GM12878 (cell line): ENCODE data around the gene CALCR. TPM values are rescaled to one million over a fixed set of nuclear protein-coding genes. Genes with fewer than 3 reads are reported as not detected.

Source experiments
- ATAC-seq: fragments of 200-7000 bp; cut with Tn5 transposase; 3 replicates; pipeline ENCODE4 v1.9.1; 2020; ENCODE audit warnings: mild to moderate bottlenecking, moderate library complexity
- BruUV-seq: library from RNA; stranded (reverse); fragments of 400-500 nt; replicated peaks from 2 replicates; lab custom pipeline; 2021; lab: Mats Ljungman, UMichigan
- CTCF ChIA-PET: fragments of 300-600 bp; sonication (Branson Sonifier 250); formaldehyde crosslinking; extraction: SDS; loops from one replicate; lab custom pipeline; 2021; ENCODE audit warnings: inconsistent platforms; lab: Yijun Ruan, JAX
- POLR2A ChIA-PET: fragments of 350-600 bp; formaldehyde crosslinking; extraction: SDS; loops from one replicate; lab custom pipeline; 2021; ENCODE audit warnings: inconsistent platforms; lab: Charles Lee
- RAD21 ChIA-PET: fragments of 300-600 bp; sonication (Branson Sonifier 250); formaldehyde crosslinking; loops from one replicate; lab custom pipeline; 2023; ENCODE audit warnings: antibody characterized with exemption; ENCODE audit not compliant: unreplicated experiment; lab: Charles Lee
- SMC1A ChIA-PET: fragments of 300-600 bp; sonication (Branson Sonifier 250); formaldehyde crosslinking; loops from one replicate; lab custom pipeline; 2023; ENCODE audit not compliant: unreplicated experiment, uncharacterized antibody; lab: Charles Lee
- DNase-seq: peaks from one replicate; pipeline ENCODE4 v3.0.0-alpha.2; 2011; ENCODE audit warnings: low read depth, low spot score
- FAIRE-seq: peaks from 3 replicates; lab custom pipeline; 2011; peaks lifted over from hg19 to GRCh38; lab: Jason Lieb, UNC
- H2AFZ ChIP-seq: 2 replicates; pipeline ENCODE4 v1.6.0; 2011; ENCODE audit warnings: low read depth, low read length, control low read depth; ENCODE audit not compliant: control insufficient read depth
- H3K27ac ChIP-seq: 2 replicates; pipeline ENCODE4 v1.5.1; 2011; ENCODE audit warnings: control low read depth; ENCODE audit not compliant: control insufficient read depth, insufficient read depth
- H3K27me3 ChIP-seq, 2 experiments: replicated peaks in 1 of 2; 2 replicates each; pipeline versions ENCODE4 v1.6.0 to v1.6.1; 2011; ENCODE audit warnings: low read length in 1 of 2; ENCODE audit not compliant: control insufficient read depth in 2 of 2, insufficient read depth in 2 of 2
- H3K36me3 ChIP-seq, 2 experiments: 2 replicates each; pipeline ENCODE4 v1.5.1; 2011; ENCODE audit warnings: low read length in 1 of 2; ENCODE audit not compliant: control insufficient read depth in 2 of 2, insufficient read depth in 2 of 2
- H3K4me1 ChIP-seq: 2 replicates; pipeline ENCODE4 v1.6.1; 2011; ENCODE audit warnings: mild to moderate bottlenecking, low read length, moderate library complexity, mixed read lengths; ENCODE audit not compliant: control insufficient read depth, insufficient read depth
- H3K4me2 ChIP-seq: 2 replicates; pipeline ENCODE4 v1.6.0; 2011; ENCODE audit warnings: control low read depth; ENCODE audit not compliant: control insufficient read depth, insufficient read depth
- H3K4me3 ChIP-seq: fragments of 200-600 bp; sonication (generic); 2 replicates; pipeline ENCODE4 v1.5.1; 2016
- H3K79me2 ChIP-seq: 2 replicates; pipeline ENCODE4 v1.6.0; 2011; ENCODE audit warnings: low read length; ENCODE audit not compliant: control insufficient read depth, insufficient read depth
- H3K9ac ChIP-seq: 2 replicates; pipeline ENCODE4 v1.8.0; 2011; ENCODE audit warnings: low read length, control low read depth, mixed read lengths; ENCODE audit not compliant: control insufficient read depth, insufficient read depth
- H3K9me3 ChIP-seq: replicated peaks from 3 replicates; pipeline ENCODE4 v1.5.1; 2011; ENCODE audit warnings: mild to moderate bottlenecking, low read length; ENCODE audit not compliant: control insufficient read depth, insufficient read depth
- H4K20me1 ChIP-seq: 2 replicates; pipeline ENCODE4 v1.6.0; 2011; ENCODE audit not compliant: control insufficient read depth, insufficient read depth
- CREM ChIP-seq: IDR thresholded peaks from 2 replicates; pipeline ENCODE4 v1.6.1; 2014; ENCODE audit warnings: antibody characterized with exemption, low read depth
- IKZF1 ChIP-seq: fragments of 450-650 bp; conservative IDR thresholded peaks from 2 replicates; pipeline ENCODE4 v1.6.1; 2017; ENCODE audit warnings: antibody characterized with exemption, mild to moderate bottlenecking
- MEF2A ChIP-seq: IDR thresholded peaks from 2 replicates; pipeline ENCODE4 v1.6.1; 2011; ENCODE audit warnings: low read depth, mild to moderate bottlenecking, low read length, moderate library complexity; ENCODE audit not compliant: insufficient read depth
- MYC ChIP-seq: IDR thresholded peaks from 2 replicates; pipeline ENCODE4 v1.6.1; 2011; ENCODE audit warnings: mild to moderate bottlenecking, low read length, moderate library complexity, inconsistent platforms; ENCODE audit not compliant: insufficient read depth, insufficient replicate concordance, insufficient read length, severe bottlenecking
- NFIC ChIP-seq: IDR thresholded peaks from 2 replicates; pipeline ENCODE4 v1.6.1; 2012; ENCODE audit warnings: low read depth, mild to moderate bottlenecking, inconsistent platforms, low read length, moderate library complexity
- NFYB ChIP-seq: IDR thresholded peaks from 2 replicates; pipeline ENCODE4 v1.6.1; 2011; ENCODE audit warnings: low read depth, mild to moderate bottlenecking, low read length, improper control_type of control experiment, moderate library complexity; ENCODE audit not compliant: insufficient read depth
- RAD21 ChIP-seq: IDR thresholded peaks from 2 replicates; pipeline ENCODE4 v1.6.1; 2011; ENCODE audit warnings: mild to moderate bottlenecking, low read depth, low read length, moderate library complexity; ENCODE audit not compliant: insufficient read depth
- SMAD1 ChIP-seq: fragments of 450-650 bp; IDR thresholded peaks from 2 replicates; pipeline ENCODE4 v1.6.1; 2018; ENCODE audit warnings: mild to moderate bottlenecking, low read depth; ENCODE audit not compliant: partially characterized antibody
- SMARCA5 ChIP-seq: fragments of 450-650 bp; IDR thresholded peaks from 2 replicates; pipeline ENCODE4 v1.6.1; 2017; ENCODE audit warnings: mild to moderate bottlenecking
- SREBF1 ChIP-seq: IDR thresholded peaks from 2 replicates; pipeline ENCODE4 v1.6.1; 2012; ENCODE audit warnings: mild to moderate bottlenecking, low read length
- in situ Hi-C: fragments of 300-500 bp; cut with MboI; formaldehyde crosslinking; loops from 9 replicates; pipeline ENCODE4 v1.14.3; 2018; ENCODE audit warnings: mixed read lengths
- intact Hi-C: fragments of 100-400 bp; cut with micrococcal nuclease; formaldehyde crosslinking; loops from one replicate; pipeline ENCODE4 v1.14.2; 2022; ENCODE audit not compliant: unreplicated experiment
- polyA plus RNA-seq, 11 experiments: library from polyadenylated mRNA; depleted of rRNA in 4 of 11; unstranded in 6 of 11; stranded (reverse) in 5 of 11; fragments of >200 nt; fragmentation: Nextera tagmentation in 4 of 11; fragmentation: Illumina TruSeq in 1 of 11; extraction: Ambion mirVana in 4 of 11; extraction: Trizol in 1 of 11; gene quantifications; 1 replicate in 1 of 11; 2 replicates in 10 of 11; pipeline versions ENCODE4 v1.2.1 to v1.2.3, GENCODE V29; 2011 to 2016; ENCODE audit warnings: inconsistent platforms in 2 of 11, missing spikeins in 2 of 11, low read depth in 1 of 11
- total RNA-seq, 4 experiments: library from RNA; depleted of rRNA in 3 of 4; stranded (reverse); fragments of >200 nt in 3 of 4; fragmentation: Illumina TruSeq in 1 of 4; extraction: Trizol in 1 of 4; gene quantifications; 2 replicates each; pipeline versions ENCODE4 v1.2.1 to v1.2.3, GENCODE V29; 2013 to 2021
- TF ChIP-seq, protein P1 (sequence below): fragments of 150-350 bp; IDR thresholded peaks from 2 replicates; pipeline ENCODE4 v1.6.1; 2014; ENCODE audit warnings: mild to moderate bottlenecking, low read depth, low read length

Gene CALCR
- total and polyA plus RNA-seq, 10 of the 15 experiments (the other 5 are each of a cell fraction or from before 2014, with no cell fraction given) = not detected

DNA sequence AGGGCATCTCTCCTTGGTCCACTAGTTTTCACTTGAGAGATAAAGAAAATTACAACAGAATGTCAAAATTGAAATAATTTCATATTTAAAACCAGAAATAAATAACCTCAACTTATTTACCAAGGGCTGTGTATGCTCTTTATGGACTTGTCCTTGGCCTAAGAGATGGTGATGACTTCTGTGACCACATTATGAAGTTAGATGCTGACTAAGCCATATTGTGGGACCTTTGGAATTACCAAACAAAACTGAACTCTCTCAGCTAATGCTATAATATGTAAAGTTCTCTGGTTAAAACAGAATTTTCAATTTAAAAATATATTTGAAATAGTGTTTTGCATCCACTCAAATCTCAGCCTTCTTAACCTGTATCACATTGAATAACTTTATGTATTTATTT lies 38.9 kb downstream of the CALCR start:
- Histone ChIP-seq H2AFZ (no peak overlapping the region), H3K27ac (no peak overlapping the region), H3K9me3 (no peaks in the 10 kb centered on the region), H3K27me3 (no peaks in the 10 kb centered on the region), H3K4me1 (no peaks in the 10 kb centered on the region), H4K20me1 (no peaks in the 10 kb centered on the region), H3K4me3 (no peak overlapping the region), H3K4me2 (no peak overlapping the region), H3K36me3 (no peaks in the 10 kb centered on the region), H3K9ac (no peak overlapping the region), H3K79me2 (no peaks in the 10 kb centered on the region)
- ChIA-PET SMC1A (no interaction called here), CTCF (no interaction called here), RAD21 (no interaction called here), POLR2A (no interaction called here)
- in situ Hi-C loops = loop anchor here (25.0 kb wide), 1 partner anchor 448 kb away; no protein-coding TSS in a partner anchor
- no TSS peak for BruUV-seq
- intact Hi-C loops = no loop called here
- TF ChIP-seq MYC (no peak), CREM (no peak), SMARCA5 (no peak), NFIC (no peak), NFYB (no peak), RAD21 (no peak), MEF2A (no peak), SMAD1 (no peak), IKZF1 (no peak), SREBF1 (no peak)
- TF ChIP-seq, protein P1, sequence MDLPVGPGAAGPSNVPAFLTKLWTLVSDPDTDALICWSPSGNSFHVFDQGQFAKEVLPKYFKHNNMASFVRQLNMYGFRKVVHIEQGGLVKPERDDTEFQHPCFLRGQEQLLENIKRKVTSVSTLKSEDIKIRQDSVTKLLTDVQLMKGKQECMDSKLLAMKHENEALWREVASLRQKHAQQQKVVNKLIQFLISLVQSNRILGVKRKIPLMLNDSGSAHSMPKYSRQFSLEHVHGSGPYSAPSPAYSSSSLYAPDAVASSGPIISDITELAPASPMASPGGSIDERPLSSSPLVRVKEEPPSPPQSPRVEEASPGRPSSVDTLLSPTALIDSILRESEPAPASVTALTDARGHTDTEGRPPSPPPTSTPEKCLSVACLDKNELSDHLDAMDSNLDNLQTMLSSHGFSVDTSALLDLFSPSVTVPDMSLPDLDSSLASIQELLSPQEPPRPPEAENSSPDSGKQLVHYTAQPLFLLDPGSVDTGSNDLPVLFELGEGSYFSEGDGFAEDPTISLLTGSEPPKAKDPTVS = no peak
- FAIRE-seq (no peak), DNase-seq (no peak), ATAC-seq (no peak)
